Endodermal cell (in vitro differentiated cells): ENCODE results near the gene DLG2. TPM values are rescaled to one million over a fixed set of nuclear protein-coding genes. Genes with fewer than 3 reads are reported as not detected.

Experiments used
- DNase-seq: peaks from one replicate; pipeline ENCODE4 v3.0.0-alpha.2; 2017
- H3K27ac ChIP-seq: 2 replicates; pipeline ENCODE4 v1.5.1; 2013; ENCODE audit warnings: mild to moderate bottlenecking, low read depth, low read length, moderate library complexity
- H3K27me3 ChIP-seq: 2 replicates; pipeline ENCODE4 v1.6.1; 2013; ENCODE audit warnings: mild to moderate bottlenecking, low read length, moderate library complexity; ENCODE audit not compliant: insufficient read depth, control insufficient read depth, poor library complexity, severe bottlenecking
- H3K36me3 ChIP-seq: 2 replicates; pipeline ENCODE4 v1.7.0; 2013; ENCODE audit warnings: mild to moderate bottlenecking, low read length, moderate library complexity; ENCODE audit not compliant: control insufficient read depth, insufficient read depth
- H3K4me1 ChIP-seq: one replicate; pipeline ENCODE4 v1.7.0; 2013; ENCODE audit warnings: low read length; ENCODE audit not compliant: control insufficient read depth, insufficient read depth
- H3K4me3 ChIP-seq: 2 replicates; pipeline ENCODE4 v1.5.1; 2013; ENCODE audit warnings: mild to moderate bottlenecking, low read length, moderate library complexity
- H3K9ac ChIP-seq: 2 replicates; pipeline ENCODE4 v1.6.1; 2013; ENCODE audit warnings: mild to moderate bottlenecking, low read length, moderate library complexity; ENCODE audit not compliant: poor library complexity, severe bottlenecking; ENCODE audit errors: extremely low read depth
- H3K9me3 ChIP-seq: 2 replicates; pipeline ENCODE4 v1.6.1; 2013; ENCODE audit warnings: mild to moderate bottlenecking, low read length, moderate library complexity; ENCODE audit not compliant: control insufficient read depth
- H3K27ac Mint-ChIP-seq: 2 replicates; pipeline ENCODE4 v1.8.0; 2020; ENCODE audit warnings: mixed read lengths
- H3K27me3 Mint-ChIP-seq: 2 replicates; pipeline ENCODE4 v1.8.0; 2021; ENCODE audit warnings: mild to moderate bottlenecking, mixed read lengths; ENCODE audit not compliant: insufficient read depth
- H3K36me3 Mint-ChIP-seq: 2 replicates; pipeline ENCODE4 v1.8.0; 2020; ENCODE audit warnings: low read depth, mixed read lengths
- H3K4me1 Mint-ChIP-seq: 2 replicates; pipeline ENCODE4 v1.8.0; 2020; ENCODE audit warnings: mixed read lengths
- H3K4me3 Mint-ChIP-seq: 2 replicates; pipeline ENCODE4 v1.8.0; 2020; ENCODE audit warnings: mild to moderate bottlenecking, moderate library complexity, mixed read lengths
- H3K9me3 Mint-ChIP-seq: 2 replicates; pipeline ENCODE4 v1.8.0; 2020; ENCODE audit warnings: mild to moderate bottlenecking, mixed read lengths
- CTCF ChIP-seq: fragments of 200-600 bp; sonication (generic); conservative IDR thresholded peaks from 2 replicates; pipeline ENCODE4 v1.5.0; 2021; ENCODE audit warnings: antibody characterized with exemption, mild to moderate bottlenecking
- WGBS, 2 experiments: methylation state at CpG; one replicate each; pipeline versions ENCODE4 v1.1.5 to v1.1.7; 2013; ENCODE audit warnings: missing lambda C conversion rate in 2 of 2, mixed read lengths in 1 of 2; ENCODE audit not compliant: insufficient coverage in 1 of 2, insufficient read length in 1 of 2; 5-methylcytosine and 5-hydroxymethylcytosine counted together
- total RNA-seq, 2 donors: library from RNA; stranded (reverse); fragmentation: NEBNext Ultra II Directional in 1 of 2; extraction: Animal tissue kit (Norgen Biotek cat#: 25700) in 1 of 2; gene quantifications; 2 replicates in 1 of 2; 3 replicates in 1 of 2; pipeline ENCODE4 v1.2.1, GENCODE V29; 2021

DLG2 gene
- total RNA-seq, 2 donors from 2014 or later = 9.6 to 10.6 TPM

GRCh38 chr11:85171648-85172257, 455.4 kb downstream of the DLG2 start:
- Mint-ChIP-seq H3K27me3 (no peaks in the 10 kb centered on the region), H3K4me3 (no peak overlapping the region), H3K36me3 (no peaks in the 10 kb centered on the region), H3K4me1 (peaks cover 14% of the 10 kb centered on the region), H3K27ac (no peak overlapping the region), H3K9me3 (peaks cover 17% of the 10 kb centered on the region)
- peak; percentile 37 for TF ChIP-seq CTCF
- H3K27ac ChIP-seq = no peak overlapping the region
- H3K36me3 ChIP-seq = no peaks in the 10 kb centered on the region
- H3K4me3 ChIP-seq = no peak overlapping the region
- no peaks in the 10 kb centered on the region for H3K27me3 ChIP-seq
- H3K4me1 ChIP-seq = no peaks in the 10 kb centered on the region
- H3K9ac ChIP-seq = no peak overlapping the region
- H3K9me3 ChIP-seq = no peaks in the 10 kb centered on the region
- WGBS, 2 experiments = 93 to 98% methylated on average over 6 of the region's 6 CpGs
- no peak for DNase-seq

- 80% methylated on average over 1 of the region's 1 CpG; no CpG with 5 or more reads in 1 of the 2 experiments for WGBS, 2 experiments
- H3K27ac Mint-ChIP-seq = no peak overlapping the region
These were observed 457.0 kb downstream of the DLG2 start for GRCh38 chr11:85170184-85170583.

GRCh38 chr11:85167471-85167870, 459.7 kb downstream of the DLG2 start:
- 100% methylated on average over 1 of the region's 1 CpG; no CpG with 5 or more reads in 1 of the 2 experiments for WGBS, 2 experiments
- no peak overlapping the region for H3K27ac Mint-ChIP-seq

More at GRCh38 chr11:85170184-85170583, 457.0 kb downstream of the DLG2 start:
- Mint-ChIP-seq H3K36me3 (no peaks in the 10 kb centered on the region), H3K27me3 (no peaks in the 10 kb centered on the region), H3K9me3 (peaks cover 8% of the 10 kb centered on the region), H3K4me3 (no peak overlapping the region), H3K4me1 (peaks cover 16% of the 10 kb centered on the region)
- Histone ChIP-seq H3K4me3 (no peak overlapping the region), H3K9me3 (no peaks in the 10 kb centered on the region), H3K4me1 (no peaks in the 10 kb centered on the region), H3K27ac (no peak overlapping the region), H3K27me3 (no peaks in the 10 kb centered on the region), H3K36me3 (no peaks in the 10 kb centered on the region), H3K9ac (no peak overlapping the region)
- no peak for DNase-seq
- TF ChIP-seq CTCF = no peak

More at GRCh38 chr11:85167471-85167870, 459.7 kb downstream of the DLG2 start:
- no peaks in the 10 kb centered on the region for H3K9me3 Mint-ChIP-seq
- Histone ChIP-seq H3K4me3 (no peak overlapping the region), H3K27ac (no peak overlapping the region), H3K4me1 (no peaks in the 10 kb centered on the region), H3K36me3 (no peaks in the 10 kb centered on the region), H3K9me3 (no peaks in the 10 kb centered on the region), H3K27me3 (no peaks in the 10 kb centered on the region), H3K9ac (no peak overlapping the region)
- no peaks in the 10 kb centered on the region for H3K36me3 Mint-ChIP-seq
- no peak overlapping the region for H3K4me3 Mint-ChIP-seq
- TF ChIP-seq CTCF = no peak
- H3K4me1 Mint-ChIP-seq = peaks cover 16% of the 10 kb centered on the region
- H3K27me3 Mint-ChIP-seq = no peaks in the 10 kb centered on the region
- DNase-seq = no peak
